HG03558 (cell line): ENCODE measurements around the gene CACNA2D2.
"Not testable (repeated sequence)": the region's sequence is repeated elsewhere in the genome, so short reads cannot be mapped to it uniquely, and the experiment has no call there.

Experiments used
- ATAC-seq: cut with Tn5 transposase; IDR thresholded peaks from one replicate; pipeline ENCODE4 v1.9.1; 2021; ENCODE audit warnings: moderate number of reproducible peaks; ENCODE audit not compliant: unreplicated experiment; ENCODE audit errors: extremely low read depth

Gene CACNA2D2

GRCh38 chr3:50530001-50530970, 26.9 kb upstream of the CACNA2D2 start:
- ATAC-seq, result no peak

GRCh38 chr3:50525987-50526386, 22.6 kb upstream of the CACNA2D2 start:
- ATAC-seq, result no peak

DNA sequence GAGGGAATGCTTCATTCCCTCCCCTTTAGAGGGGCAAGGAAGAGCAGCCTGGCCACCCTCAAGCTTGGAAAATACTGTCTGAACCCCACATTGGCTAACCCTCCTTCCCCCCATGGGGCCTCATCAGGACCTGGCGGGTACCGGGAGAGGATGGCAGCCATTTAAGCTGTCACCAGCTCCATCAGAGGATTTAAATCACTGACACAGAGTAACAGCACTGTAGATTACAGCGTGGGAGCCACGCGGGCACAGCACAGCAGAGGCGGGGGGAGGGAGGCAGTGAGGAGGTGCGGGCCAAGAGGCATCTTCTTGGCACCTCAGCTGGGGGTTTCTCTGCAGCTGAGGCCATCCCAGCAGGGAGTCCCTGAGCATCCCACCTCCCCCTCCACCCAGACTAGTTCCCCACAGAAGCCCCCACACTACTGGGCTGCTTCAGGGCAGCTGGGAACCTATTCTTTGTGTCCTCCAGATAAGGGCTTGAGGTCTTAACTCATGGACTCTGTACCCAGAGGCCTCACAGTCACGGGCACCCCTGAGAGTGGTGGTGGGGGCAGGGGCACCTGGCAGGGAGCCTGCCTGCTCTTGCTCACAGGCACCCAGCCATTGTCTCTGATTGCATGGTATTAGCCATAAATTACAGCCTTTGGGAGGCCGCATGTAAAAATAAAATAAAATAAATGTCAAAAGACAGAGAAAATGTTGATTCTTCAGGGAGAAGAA, 21.9 kb upstream of the CACNA2D2 start:
- no peak for ATAC-seq

DNA sequence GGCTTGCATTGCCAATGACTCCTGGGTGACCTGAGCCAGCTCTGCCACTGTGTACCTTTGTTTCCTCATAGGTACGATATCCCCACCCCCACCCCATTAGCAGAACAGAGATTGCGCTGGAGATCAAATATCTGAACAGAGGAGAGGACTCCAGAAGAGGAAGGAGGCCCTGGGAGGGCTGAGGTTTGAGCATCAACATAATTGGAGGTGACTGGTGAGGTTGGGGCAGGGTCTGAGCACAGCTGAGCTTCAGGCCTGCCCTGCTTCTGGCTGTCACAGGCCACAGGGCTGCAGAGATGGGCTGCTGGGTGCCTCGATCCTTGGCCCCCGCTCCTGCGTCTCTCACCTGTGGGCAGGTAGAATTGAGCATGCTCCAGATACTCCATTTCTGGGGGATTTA, 21.3 kb upstream of the CACNA2D2 start:
- ATAC-seq, result no peak

GRCh38 chr3:50523279-50523811, 19.9 kb upstream of the CACNA2D2 start:
- no peak for ATAC-seq

DNA sequence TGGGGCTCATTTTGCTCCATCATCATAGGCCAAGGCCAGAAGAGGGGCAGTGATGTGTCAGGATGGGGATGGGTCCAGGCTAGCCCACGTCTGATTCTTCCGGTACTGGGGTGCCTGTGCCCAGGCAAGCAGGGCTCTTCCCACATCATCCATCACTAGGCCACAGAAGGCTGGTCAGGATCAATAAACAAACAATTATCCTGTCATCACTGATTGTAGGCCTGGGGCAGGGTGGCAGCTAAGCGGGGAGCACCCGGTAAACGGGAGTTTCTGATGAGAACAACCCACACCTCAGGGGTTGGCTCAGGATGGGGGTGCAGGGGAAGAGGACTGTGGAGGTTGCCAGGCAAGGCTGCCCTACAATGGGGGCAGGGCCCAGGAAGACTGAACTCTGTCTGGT, 18.1 kb upstream of the CACNA2D2 start:
- ATAC-seq, result no peak

DNA sequence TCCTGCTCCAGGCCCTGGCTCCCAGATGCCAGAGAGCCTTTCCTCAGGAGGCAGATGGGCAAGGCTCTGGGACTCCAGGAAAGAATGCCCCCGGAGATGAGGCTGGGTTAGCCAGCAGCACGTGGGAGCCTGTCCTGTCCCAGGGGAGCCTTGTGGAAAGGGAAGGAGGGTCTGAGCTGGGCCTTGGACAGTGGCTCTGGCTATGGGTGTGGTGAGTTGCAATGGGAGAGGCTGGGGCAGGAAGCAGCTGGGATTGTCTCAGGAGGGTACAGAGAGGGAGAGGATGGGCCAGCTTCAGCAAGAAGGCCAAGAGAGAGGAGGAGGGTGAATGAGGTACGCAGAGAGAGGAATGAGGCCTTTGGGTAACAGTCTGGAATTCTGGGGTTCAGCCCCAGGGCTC, 17.4 kb upstream of the CACNA2D2 start:
- no peak for ATAC-seq

GRCh38 chr3:50519471-50520089, 16.1 kb upstream of the CACNA2D2 start:
- ATAC-seq, result no peak

DNA sequence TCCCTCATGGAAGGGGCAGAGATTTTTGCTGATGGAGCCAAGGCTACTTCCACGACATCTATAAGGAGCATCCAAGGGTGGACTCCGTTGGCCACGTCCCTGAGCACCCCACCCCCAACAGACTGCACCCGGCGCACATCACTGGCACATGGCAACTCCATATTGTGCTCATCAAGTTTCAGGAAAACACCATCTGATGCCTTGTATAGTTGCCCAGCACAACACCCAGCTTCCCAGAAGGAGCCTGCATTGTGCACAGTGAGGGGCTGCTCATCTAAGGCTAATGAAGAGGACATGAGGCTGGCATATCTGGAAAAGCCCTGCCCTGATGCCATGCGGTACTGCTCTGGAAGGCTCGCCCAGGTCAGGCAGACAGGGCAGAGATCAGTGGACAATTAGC, 15.0 kb upstream of the CACNA2D2 start:
- ATAC-seq, result no peak

- no peak for ATAC-seq
Measured at GRCh38 chr3:50517721-50518206, 14.3 kb upstream of the CACNA2D2 start.

- no peak for ATAC-seq
Measured at GRCh38 chr3:50516440-50516871, 13.0 kb upstream of the CACNA2D2 start.

DNA sequence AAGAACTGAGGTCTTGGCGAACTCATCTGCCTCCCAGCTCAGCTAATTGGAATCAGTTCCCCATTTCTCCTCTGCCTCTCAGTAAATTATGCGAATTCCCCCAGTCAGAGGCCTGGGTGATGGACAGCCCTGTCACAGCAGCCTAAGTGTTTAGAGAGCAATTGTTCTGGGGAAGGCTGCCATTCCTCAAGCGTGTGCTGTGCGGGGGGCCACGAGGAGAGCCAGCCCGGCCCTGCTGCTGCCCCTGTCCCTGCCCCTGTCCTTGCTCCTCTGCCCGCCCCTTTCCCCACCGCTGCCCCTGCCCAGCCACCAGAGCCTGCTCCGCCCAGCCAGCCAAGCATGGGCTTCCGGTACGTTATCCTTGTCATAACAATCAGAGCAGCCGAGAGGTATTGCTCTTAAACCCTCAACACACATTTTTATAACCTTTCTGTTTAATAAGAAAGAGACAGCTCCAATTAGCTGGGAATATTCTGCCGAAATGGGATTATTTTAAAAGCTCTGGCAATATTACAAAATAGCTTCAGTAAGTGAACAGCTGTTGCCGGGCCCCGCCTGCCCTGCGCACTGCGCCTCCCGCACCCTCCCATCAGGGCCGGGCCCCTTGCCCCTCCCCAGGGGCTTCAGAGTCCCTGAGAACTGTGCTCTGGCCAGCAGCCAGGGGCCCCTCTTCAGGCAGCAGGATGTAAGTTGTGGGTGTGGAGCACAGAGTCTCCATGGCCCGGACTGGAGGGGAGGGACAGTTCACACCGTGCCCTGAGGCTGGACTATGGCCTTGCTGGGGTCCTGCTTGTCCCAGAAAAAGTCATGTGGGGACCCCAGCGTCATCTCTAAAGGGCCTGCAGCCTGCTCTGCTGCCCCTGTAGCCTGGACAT, 12.4 kb upstream of the CACNA2D2 start:
- no peak for ATAC-seq

- ATAC-seq, result not testable (repeated sequence)
Measured at GRCh38 chr3:50512908-50513307, 9.5 kb upstream of the CACNA2D2 start.

GRCh38 chr3:50512131-50512530, 8.7 kb upstream of the CACNA2D2 start:
- ATAC-seq, result no peak

DNA sequence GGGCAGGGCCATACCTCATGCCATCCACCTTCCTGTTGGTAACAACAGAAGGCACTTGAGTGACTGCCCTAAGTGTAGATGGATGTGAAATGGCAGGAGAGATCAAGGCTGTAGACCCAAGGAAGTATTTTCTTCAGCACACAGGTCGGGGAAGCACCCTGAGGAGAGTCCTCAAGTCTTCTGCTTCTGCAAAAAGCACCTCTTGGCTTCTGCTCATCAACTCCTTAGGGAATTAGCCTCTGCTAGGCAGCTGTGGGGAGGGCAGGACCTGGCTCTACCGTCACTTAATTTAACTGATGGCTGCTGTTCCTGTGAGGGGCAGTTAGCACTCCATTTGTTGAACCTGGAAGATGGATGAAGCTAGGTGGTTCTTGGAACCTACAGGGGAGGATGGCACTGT, 6.9 kb upstream of the CACNA2D2 start:
- no peak for ATAC-seq

DNA sequence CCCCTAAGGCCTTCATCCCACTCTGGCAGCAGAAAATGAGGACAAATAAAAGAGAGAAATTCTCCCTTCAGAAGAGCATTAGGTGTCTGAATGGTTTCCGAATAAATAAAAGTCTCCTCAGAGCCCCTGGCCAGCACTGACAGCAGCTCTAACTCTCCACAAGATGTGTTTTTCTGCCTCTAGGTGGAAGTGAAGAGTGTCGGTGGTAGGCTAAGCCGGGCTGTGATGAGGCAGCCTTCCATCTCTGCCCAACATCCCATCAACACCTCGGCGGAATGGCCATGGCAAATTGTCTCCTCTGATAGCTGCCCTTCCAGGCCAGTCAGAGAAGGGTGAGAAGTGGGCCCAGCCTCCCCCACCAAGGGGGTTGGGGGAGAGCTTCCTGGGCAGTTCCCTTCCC, 6.3 kb upstream of the CACNA2D2 start:
- ATAC-seq, result no peak

DNA sequence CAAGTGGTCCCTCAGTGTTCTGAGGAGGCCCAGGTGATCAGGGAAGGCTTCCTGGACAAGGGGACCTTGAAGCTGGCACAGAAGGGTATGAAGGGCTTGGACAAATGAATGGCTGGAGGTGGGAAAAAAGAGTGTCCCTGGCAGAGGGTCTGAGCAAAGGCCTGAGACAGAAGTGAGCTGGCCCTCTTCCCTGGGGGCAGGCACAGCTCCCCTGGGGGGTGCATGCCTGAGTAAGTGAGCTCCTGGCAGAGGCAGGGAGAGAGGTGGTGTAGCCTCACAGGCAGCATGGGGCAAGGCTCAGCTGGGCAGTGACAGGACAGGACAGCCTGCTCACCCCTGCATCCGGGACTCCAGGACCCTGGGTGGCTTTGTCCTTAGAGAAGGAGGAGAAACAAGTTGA, 5.4 kb upstream of the CACNA2D2 start:
- ATAC-seq, result no peak

DNA sequence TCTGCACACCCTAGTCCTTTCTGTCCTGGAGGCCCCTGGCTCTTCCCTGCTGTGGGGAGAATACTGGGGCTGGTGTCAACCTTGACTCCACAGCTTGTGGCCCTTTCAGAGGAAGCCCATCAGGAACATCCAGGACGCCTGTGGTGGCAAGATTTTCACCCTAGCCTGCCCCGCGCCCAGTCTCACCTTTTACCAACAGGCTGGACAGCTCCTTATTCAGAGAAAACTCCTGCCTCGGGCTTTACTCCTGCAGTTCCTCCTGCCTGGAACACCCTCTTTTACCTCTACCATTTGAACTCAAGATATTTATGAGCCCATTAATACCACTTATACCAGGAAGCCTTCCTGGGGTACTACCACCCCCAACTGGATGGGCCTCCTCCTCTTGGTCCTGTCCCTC, 2.7 kb upstream of the CACNA2D2 start:
- ATAC-seq, result no peak

GRCh38 chr3:50504681-50505080, 1.2 kb upstream of the CACNA2D2 start:
- no peak for ATAC-seq
